Medulla oblongata (tissue), 1 donor: ENCODE data around the gene ALDH1B1.
"Not testable (repeated sequence)": the region's sequence is repeated elsewhere in the genome, so short reads cannot be mapped to it uniquely, and the experiment has no call there.

Source experiments
- DNase-seq: peaks from one replicate; pipeline ENCODE4 v3.0.0-alpha.2; 2015; ENCODE audit errors: extremely low spot score

Gene ALDH1B1

GRCh38 chr9:38361473-38361850 is 31.0 kb upstream of the ALDH1B1 start:
- DNase-seq = no peak

DNA sequence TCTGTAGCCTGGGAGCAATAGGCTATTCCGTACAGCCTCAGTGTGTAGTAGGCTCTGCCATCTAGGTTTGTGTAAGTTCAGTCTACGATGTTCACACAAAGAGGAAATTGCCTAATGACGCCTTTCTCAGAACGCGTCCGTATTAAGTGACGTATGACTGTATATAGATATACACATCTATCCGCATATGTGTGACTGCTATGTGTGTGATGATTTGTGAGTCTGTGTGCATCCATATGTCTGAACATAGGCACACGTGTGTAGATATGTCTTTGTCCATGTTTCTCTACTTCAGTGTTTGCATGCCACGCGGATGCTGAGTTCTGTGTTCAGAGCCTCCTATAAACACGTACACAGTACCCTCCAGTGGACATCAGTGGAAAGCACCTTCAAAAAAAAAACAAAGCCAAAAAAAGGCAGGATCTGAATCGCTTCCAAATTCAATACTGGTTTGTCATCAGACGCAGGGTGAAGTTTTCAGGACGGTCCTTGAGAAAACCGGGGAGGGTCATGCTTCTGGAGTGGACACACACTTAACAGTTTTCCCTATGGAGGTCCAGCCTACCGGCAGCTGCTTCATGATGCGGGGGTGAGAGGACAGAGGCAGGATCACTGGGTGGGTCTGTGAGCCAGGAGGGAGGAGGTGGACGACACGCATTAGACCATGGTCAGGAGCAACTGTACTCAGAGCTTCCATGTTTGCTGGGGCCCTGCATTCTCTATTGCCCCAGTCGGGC is 29.5 kb upstream of the ALDH1B1 start:
- DNase-seq = peak; percentile 80

- no peak for DNase-seq
Observed at GRCh38 chr9:38363589-38363925, 28.9 kb upstream of the ALDH1B1 start.

DNA sequence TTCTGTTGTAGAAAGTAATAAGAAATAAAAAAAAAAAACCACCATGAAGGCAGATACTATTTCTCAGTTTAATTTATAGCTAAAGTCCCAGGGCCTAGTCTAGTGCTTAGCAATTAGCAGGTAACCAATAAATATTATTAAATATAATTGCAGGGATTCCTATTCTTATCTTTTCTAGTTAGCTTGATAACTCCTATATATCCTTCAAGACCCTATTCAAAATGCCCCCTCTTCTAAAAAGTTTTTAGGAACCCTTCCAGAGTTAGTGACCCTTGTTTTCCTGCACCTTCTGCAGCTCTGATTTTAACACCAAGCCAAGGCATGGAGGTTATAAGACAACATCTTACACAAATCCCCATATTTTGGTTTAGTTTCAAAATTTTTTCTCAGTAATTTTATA is 24.6 kb upstream of the ALDH1B1 start:
- no peak for DNase-seq

DNA sequence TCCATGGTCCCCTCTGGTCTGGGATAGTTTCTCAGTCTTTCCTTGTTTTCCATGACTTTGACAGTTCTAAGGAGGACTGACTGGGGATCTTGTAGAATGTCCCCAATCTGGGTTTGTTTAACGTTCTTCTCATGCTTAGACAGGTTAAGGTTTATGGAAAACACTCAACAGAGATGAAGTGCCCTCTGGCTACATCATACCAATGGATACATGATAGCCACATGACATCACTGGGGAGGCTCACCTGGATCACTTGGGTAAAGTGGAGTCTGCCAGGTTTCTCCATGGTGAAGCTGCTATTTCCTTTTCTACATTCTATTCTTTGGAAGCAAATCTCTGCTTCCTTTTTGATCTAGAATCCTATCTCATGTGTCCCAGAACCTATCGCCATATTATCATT is 23.8 kb upstream of the ALDH1B1 start:
- DNase-seq = no peak

DNA sequence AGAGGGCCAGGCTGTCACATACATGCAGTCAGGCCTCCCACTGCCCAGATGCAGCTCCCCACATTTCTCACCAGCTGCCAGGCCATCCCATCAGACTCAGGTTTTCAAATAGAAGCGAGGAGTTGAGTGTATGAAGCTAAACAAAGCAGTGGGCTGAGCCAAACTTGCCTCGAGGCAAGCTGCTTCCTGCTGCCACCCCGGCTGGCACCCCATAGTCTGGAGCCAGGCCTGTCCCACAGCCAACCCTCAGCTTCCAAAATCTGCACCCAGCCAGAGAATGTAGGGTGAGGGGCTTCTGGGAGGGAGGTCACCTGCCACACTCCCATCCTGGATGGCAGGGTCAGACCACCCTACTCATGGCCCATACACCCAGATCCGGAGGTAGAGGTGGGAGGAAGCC is 22.3 kb upstream of the ALDH1B1 start:
- DNase-seq = no peak

GRCh38 chr9:38371495-38371894 is 21.0 kb upstream of the ALDH1B1 start:
- no peak for DNase-seq

DNA sequence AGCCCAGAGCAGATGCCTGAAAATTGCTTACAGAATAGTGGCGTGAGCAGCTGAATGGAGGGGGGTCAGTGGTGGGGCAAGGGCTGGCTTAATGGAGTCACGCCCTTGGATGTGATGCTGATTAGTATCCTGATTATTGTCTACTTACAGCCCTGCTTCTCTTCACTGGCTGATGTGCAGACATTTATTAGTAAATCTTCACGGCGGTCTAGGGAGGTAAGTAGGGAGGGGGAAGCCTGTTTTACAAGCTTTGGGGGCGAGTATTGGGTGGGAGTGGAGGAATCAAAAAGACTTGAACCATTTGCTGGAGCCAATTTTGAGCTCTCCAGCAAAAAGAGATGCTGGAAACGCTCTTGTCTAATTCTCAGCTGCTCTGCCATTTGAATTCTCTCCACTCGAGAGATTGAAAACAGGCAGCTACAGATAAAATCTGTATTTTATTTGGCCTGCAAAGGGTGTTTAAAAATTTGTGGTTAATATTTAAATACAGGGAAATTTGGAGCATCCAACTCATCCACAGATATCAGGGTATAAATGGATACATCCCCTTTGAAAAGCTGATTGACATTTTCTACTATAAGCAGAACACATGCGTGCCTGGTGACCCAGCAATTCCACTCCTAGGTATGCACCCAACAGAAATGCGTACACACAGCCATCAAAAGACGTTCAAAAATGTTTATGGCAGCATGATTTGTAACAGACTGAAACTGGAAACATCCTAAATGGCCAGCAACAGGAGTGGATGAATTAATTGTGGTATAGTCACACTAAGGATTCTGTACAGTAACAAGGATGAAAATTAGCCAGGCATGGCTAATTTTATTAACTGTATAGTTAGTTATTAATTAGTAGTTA is 19.5 kb upstream of the ALDH1B1 start:
- DNase-seq = no peak

GRCh38 chr9:38373679-38374078 is 18.8 kb upstream of the ALDH1B1 start:
- no peak for DNase-seq

DNA sequence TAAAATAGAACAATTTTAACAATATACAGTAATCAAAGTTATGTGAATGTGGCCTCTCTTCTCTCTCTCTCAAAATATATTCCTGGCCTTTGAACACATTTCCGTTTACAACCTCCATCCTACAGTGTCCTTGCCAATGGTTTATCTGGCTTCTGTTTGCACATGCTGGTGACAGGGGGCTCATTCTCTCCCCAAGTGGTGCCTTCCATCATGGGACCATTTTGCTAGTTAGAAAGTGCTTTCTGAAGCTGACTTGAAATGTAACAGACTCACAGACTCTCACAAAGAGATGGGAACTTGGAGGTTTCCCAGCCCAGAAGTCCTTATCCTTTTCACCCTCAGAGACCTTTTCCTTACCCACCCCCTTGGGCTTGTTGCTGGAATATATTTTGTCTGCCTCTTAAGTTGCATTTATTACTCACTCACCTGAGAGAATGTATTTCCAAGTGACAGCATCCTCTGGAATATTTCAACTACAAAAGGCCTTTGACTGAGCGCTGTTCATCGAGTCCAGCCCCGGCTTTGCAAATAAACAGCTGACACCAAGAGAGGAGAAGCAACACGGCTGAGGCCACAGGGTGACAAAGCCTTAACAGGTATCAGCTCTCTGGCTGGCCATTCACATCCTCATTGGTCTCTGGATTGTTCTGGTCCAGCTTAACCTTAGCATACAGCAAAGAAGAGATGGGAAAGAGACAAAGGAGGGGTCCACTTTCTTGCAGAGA is 17.5 kb upstream of the ALDH1B1 start:
- no peak for DNase-seq

- DNase-seq = no peak
Observed at GRCh38 chr9:38375572-38375963, 16.9 kb upstream of the ALDH1B1 start.

DNA sequence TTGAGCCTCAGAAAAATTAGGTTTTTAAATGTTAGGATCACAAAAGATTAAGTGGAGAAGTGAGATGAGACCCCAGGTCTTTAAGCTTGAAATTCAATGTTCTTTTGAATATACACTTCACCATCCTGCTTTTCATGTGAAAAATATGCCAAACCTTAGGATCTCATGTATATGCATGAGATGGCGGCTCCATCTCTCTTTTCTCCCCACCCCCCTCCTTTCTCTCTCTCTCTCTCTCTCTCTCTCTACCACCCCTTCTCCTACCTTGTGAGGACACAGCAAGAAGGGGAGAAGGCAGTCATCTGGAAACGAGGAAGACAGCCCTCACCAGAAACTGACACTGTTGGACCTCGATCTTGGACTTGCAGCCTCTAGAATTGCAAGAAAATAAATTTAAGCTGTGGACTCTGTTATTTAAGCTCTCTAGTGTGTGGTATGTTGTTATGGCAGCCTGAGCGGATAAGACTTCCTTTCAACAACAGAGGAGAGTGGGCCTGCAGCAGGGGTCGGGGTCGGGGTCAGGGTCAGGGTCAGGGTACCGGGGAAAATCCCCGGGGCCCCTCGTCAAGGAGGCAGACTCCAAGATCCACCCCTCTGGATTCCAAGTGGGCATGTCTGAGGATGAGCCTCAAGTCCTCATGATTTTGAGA is 16.4 kb upstream of the ALDH1B1 start:
- no peak for DNase-seq

DNA sequence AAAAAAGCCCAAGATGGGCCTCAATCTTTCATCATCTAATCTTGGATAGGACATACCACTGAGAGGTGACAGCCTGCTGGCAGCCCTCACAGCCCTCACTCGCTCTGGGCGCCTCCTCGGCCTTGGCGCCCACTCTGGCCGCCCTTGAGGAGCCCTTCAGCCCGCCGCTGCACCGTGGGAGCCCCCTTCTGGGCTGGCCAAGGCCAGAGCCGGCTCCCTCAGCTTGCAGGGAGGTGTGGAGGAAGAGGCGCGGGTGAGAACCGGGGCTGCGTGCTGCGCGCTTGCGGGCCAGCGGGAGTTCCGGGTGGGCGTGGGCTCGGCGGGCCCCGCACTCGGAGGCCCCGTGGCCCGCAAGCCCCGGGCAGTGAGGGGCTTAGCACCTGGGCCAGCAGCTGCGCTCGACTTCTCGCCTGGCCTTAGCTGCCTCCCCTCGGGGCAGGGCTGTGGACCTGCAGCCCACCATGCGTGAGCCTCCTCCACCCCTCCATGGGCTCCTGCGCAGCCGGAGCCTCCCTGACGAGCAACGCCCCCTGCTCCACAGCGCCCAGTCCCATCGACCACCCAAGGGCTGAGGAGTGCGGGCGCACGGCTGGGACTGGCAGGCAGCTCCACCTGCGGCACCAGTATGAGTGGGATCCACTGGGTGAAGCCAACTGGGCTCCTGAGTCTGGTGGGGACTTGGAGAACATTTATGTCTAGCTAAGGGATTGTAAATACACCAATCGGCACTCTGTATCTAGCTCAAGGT is 15.0 kb upstream of the ALDH1B1 start:
- not testable (repeated sequence) for DNase-seq

GRCh38 chr9:38380230-38380871 is 12.2 kb upstream of the ALDH1B1 start:
- no peak for DNase-seq

- DNase-seq = no peak
Observed at GRCh38 chr9:38380872-38381534, 11.5 kb upstream of the ALDH1B1 start.

DNA sequence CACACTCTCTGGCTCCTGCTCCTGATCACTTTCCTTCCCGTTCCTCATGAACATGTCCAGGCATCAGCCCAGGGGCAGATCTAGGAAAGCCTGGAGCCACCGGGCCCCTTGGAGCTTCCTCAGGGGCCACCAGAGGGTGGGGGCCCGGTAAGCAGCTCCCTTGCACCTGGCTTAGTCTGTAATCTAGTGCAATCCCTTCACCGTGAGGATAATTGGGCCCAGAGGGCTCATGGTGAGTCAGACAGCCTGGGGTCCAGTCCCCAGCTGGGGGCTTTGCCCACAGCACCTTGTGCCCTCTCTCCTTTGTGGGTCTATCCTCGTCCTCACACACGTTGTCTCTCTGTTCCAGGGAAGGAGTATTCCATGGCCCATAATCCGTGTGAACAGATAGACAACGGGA is 10.4 kb upstream of the ALDH1B1 start:
- no peak for DNase-seq

DNA sequence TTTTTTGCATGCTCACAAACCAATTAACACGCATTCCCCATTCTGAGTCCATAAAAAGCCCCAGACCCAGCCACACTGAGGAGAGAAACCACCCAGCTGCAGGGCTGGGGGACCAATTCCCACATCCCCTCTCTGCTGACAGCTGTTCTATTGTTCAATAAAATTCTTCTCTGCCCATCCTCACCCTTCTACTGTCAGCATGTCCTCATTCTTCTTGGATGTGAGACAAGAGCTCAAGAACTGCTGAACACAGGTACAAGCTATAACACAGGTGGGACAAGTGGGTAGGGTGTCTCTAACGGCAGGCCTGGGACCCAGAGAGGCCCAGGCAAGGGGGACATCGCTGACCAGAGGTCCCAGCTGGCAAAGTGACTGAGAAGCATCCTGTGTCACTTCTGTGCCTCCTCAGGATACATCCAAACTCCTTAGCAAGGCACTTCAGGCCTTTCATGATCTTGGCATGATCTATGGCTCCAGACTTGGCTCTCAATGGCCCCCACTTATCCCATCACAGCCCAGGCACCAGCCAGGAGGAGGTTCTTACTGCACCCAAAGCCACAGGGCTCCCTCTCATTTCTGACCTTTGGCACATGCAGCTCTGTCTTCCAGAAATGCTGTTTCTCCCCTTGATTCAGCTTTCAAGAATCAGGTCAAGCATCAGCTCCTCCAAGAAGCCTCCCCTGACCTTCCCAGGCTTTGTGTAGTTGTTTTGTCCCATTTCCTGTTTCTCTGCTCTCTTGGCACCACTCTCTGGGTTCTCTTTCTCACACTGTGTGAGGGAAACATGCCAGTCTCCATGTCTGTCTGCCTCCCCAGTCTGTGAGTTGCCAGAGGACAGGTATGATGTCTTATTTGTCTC is 7.3 kb upstream of the ALDH1B1 start:
- no peak for DNase-seq

DNA sequence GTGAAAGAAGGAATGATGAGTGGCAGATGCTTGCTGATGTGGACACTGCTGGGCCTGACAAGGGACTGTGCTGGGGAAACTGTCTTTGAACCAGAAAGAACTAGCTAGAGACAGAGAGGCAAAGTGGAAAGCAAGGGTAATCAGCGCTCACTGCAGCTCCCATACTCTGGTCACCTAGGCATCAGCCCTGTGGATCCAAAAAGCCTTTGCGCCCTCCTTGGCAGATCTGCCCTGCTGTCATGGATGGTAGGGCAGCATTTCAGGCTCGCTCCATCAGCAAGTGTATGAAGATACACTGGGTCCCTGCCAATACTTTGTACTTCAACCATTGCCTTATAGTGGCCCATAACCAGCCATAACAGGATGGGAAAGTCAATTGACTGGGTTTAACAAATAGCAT is 6.6 kb upstream of the ALDH1B1 start:
- DNase-seq = no peak

- DNase-seq = no peak
Observed at GRCh38 chr9:38386319-38386895, 6.1 kb upstream of the ALDH1B1 start.
